Osteocyte (in vitro differentiated cells): ENCODE results near the gene MAFF. TPM values are rescaled to one million over a fixed set of nuclear protein-coding genes. Genes with fewer than 3 reads are reported as not detected.
A peak's percentile ranks its signal among the peaks of the same experiment; 100 is the strongest.

Source experiments
- DNase-seq: peaks from one replicate; pipeline ENCODE4 v3.0.0; 2021; ENCODE audit warnings: mixed read lengths; ENCODE audit not compliant: unreplicated experiment; ENCODE audit errors: extremely low spot score
- H3K27ac Mint-ChIP-seq: one replicate; pipeline ENCODE4 v1.8.0; 2021; ENCODE audit warnings: mild to moderate bottlenecking, mixed read lengths; ENCODE audit not compliant: unreplicated experiment
- H3K27me3 Mint-ChIP-seq: one replicate; pipeline ENCODE4 v1.8.0; 2021; ENCODE audit warnings: mixed read lengths; ENCODE audit not compliant: unreplicated experiment
- H3K36me3 Mint-ChIP-seq: one replicate; pipeline ENCODE4 v1.8.0; 2021; ENCODE audit warnings: mixed read lengths; ENCODE audit not compliant: unreplicated experiment
- H3K4me1 Mint-ChIP-seq: one replicate; pipeline ENCODE4 v1.8.0; 2021; ENCODE audit warnings: mixed read lengths; ENCODE audit not compliant: unreplicated experiment
- H3K4me3 Mint-ChIP-seq: one replicate; pipeline ENCODE4 v1.8.0; 2021; ENCODE audit warnings: mild to moderate bottlenecking, moderate library complexity, mixed read lengths; ENCODE audit not compliant: unreplicated experiment
- H3K9me3 Mint-ChIP-seq: one replicate; pipeline ENCODE4 v1.8.0; 2021; ENCODE audit warnings: mixed read lengths; ENCODE audit not compliant: unreplicated experiment
- total RNA-seq: library from RNA; stranded (reverse); gene quantifications from 2 replicates; pipeline ENCODE4 v1.2.1, GENCODE V29; 2021
- TF ChIP-seq, protein P1 (sequence below): fragments of 200-600 bp; sonication (generic); IDR thresholded peaks from 2 replicates; pipeline ENCODE4 v1.5.0; 2021; ENCODE audit warnings: antibody characterized with exemption, mild to moderate bottlenecking, moderate library complexity

The MAFF gene
- total RNA-seq, 1 donor from 2014 or later: 17.0 TPM

DNA sequence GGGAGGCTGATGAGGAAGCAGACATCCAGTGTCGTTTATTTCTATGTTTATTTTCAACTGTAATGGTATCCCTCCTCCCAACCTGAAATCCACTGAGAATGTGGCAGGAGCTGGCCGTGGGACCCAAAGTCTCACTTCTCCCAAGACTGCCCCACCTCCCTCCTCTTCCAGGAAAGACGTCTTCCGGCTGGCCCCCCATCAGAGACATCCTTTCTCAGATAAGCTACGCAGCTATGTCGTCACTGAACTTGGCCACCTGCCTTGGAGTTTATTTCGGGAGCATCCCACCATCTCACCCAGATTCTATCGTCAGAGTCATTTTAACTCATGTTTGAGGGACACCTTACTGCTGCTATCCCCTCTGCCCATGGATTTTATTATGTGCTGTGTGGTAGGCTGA lies 57.1 kb downstream of the MAFF start:
- no peak for DNase-seq
- no peaks in the 10 kb centered on the region for H3K9me3 Mint-ChIP-seq
- H3K27ac Mint-ChIP-seq: peak overlapping the region; percentile 88
- peaks cover 11% of the 10 kb centered on the region for H3K36me3 Mint-ChIP-seq
- no peak overlapping the region for H3K4me3 Mint-ChIP-seq
- no peaks in the 10 kb centered on the region for H3K27me3 Mint-ChIP-seq
- H3K4me1 Mint-ChIP-seq: peaks cover 47% of the 10 kb centered on the region
- TF ChIP-seq, protein P1, sequence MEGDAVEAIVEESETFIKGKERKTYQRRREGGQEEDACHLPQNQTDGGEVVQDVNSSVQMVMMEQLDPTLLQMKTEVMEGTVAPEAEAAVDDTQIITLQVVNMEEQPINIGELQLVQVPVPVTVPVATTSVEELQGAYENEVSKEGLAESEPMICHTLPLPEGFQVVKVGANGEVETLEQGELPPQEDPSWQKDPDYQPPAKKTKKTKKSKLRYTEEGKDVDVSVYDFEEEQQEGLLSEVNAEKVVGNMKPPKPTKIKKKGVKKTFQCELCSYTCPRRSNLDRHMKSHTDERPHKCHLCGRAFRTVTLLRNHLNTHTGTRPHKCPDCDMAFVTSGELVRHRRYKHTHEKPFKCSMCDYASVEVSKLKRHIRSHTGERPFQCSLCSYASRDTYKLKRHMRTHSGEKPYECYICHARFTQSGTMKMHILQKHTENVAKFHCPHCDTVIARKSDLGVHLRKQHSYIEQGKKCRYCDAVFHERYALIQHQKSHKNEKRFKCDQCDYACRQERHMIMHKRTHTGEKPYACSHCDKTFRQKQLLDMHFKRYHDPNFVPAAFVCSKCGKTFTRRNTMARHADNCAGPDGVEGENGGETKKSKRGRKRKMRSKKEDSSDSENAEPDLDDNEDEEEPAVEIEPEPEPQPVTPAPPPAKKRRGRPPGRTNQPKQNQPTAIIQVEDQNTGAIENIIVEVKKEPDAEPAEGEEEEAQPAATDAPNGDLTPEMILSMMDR: no peak

- TF ChIP-seq, protein P1: no peak
- Mint-ChIP-seq H3K27ac (peak overlapping the region; percentile 88), H3K4me3 (no peak overlapping the region), H3K27me3 (no peaks in the 10 kb centered on the region), H3K4me1 (peaks cover 47% of the 10 kb centered on the region), H3K36me3 (peaks cover 11% of the 10 kb centered on the region), H3K9me3 (no peaks in the 10 kb centered on the region)
- DNase-seq: no peak
Observed at GRCh38 chr22:38259370-38259769, 57.6 kb downstream of the MAFF start.

GRCh38 chr22:38260761-38261681 lies 59.2 kb downstream of the MAFF start:
- peaks cover 44% of the 10 kb centered on the region for H3K4me1 Mint-ChIP-seq
- H3K27ac Mint-ChIP-seq: peak overlapping the region; percentile 61
- no peaks in the 10 kb centered on the region for H3K27me3 Mint-ChIP-seq
- TF ChIP-seq, protein P1: no peak
- H3K9me3 Mint-ChIP-seq: no peaks in the 10 kb centered on the region
- H3K36me3 Mint-ChIP-seq: peaks cover 11% of the 10 kb centered on the region
- no peak for DNase-seq
- no peak overlapping the region for H3K4me3 Mint-ChIP-seq

- Mint-ChIP-seq H3K4me1 (peaks cover 37% of the 10 kb centered on the region), H3K4me3 (no peak overlapping the region), H3K27ac (peak overlapping the region; percentile 38), H3K27me3 (no peaks in the 10 kb centered on the region), H3K36me3 (peaks cover 11% of the 10 kb centered on the region), H3K9me3 (no peaks in the 10 kb centered on the region)
- DNase-seq: no peak
- TF ChIP-seq, protein P1: peak; percentile 25
Observed at GRCh38 chr22:38262051-38262795, 60.4 kb downstream of the MAFF start.

DNA sequence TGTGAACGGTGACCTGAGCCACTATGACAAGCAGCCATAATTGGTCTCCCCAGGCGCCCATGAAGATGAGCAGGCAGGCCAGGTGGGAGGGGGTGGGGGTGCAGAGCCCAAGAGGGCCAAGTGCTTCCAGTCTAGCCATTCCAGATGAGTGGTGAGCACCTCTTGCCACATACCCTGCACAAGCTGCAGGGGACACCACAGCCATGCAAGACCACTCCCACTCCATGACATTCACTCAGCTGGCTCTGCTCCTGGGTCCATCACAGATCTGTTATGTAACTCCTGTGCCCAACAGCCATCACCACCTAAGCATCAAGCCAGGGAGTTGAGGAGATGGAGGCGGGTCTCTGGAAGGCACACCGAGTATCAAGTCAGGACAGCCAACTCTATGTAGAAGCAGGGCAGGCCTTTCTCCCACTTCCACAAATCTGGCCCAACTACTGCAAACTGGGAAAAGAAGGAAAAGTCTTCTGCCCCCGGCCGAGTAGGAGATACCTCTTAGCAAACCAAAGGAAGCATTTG lies 62.6 kb downstream of the MAFF start:
- no peaks in the 10 kb centered on the region for H3K9me3 Mint-ChIP-seq
- TF ChIP-seq, protein P1: no peak
- no peak for DNase-seq
- H3K4me3 Mint-ChIP-seq: no peak overlapping the region
- H3K4me1 Mint-ChIP-seq: peaks cover 35% of the 10 kb centered on the region
- no peaks in the 10 kb centered on the region for H3K27me3 Mint-ChIP-seq
- H3K27ac Mint-ChIP-seq: no peak overlapping the region
- peaks cover 13% of the 10 kb centered on the region for H3K36me3 Mint-ChIP-seq
